ENCODE results near the gene TBPL1. TPM values are rescaled to one million over a fixed set of nuclear protein-coding genes. Genes with fewer than 3 reads are reported as not detected.
A peak's percentile ranks its signal among the peaks of the same experiment; 100 is the strongest.

Gene TBPL1
- total RNA-seq, 4 donors from 2014 or later, result 4.4 to 30.6 (median 19.7) TPM

- no peak overlapping the region for H3K27ac ChIP-seq
- no peak overlapping the region for H3K4me3 ChIP-seq
- H3K9me3 ChIP-seq, result no peaks in the 10 kb centered on the region
- intact Hi-C loops (cut with DNase I; ENCODE audit: low total_unique reads), result no loop called here
- no peaks in the 10 kb centered on the region for H3K27me3 ChIP-seq
- no peaks in the 10 kb centered on the region for H3K4me1 ChIP-seq
- TF ChIP-seq POLR2A (IDR thresholded peaks at IDR 0.05), result no peak
- TF ChIP-seq, protein P1, sequence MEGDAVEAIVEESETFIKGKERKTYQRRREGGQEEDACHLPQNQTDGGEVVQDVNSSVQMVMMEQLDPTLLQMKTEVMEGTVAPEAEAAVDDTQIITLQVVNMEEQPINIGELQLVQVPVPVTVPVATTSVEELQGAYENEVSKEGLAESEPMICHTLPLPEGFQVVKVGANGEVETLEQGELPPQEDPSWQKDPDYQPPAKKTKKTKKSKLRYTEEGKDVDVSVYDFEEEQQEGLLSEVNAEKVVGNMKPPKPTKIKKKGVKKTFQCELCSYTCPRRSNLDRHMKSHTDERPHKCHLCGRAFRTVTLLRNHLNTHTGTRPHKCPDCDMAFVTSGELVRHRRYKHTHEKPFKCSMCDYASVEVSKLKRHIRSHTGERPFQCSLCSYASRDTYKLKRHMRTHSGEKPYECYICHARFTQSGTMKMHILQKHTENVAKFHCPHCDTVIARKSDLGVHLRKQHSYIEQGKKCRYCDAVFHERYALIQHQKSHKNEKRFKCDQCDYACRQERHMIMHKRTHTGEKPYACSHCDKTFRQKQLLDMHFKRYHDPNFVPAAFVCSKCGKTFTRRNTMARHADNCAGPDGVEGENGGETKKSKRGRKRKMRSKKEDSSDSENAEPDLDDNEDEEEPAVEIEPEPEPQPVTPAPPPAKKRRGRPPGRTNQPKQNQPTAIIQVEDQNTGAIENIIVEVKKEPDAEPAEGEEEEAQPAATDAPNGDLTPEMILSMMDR (IDR thresholded peaks at IDR 0.05), result no peak
- no peaks in the 10 kb centered on the region for H3K36me3 ChIP-seq
- DNase-seq, result no peak
These were observed 62.9 kb downstream of the TBPL1 start for GRCh38 chr6:134015719-134016557.

DNA sequence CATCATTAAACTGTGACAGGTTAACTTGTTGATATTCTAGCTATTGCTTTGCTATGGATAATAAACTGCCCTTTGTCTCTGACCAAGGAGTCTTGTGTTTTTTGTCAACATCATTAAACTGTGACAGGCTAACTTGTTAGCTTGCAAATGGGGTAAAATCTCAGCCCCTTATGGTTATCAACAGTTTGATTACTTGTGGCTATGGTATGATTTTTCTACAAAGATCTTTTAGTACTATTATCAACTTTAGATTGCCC, 63.5 kb downstream of the TBPL1 start:
- Histone ChIP-seq H3K4me3 (no peak overlapping the region), H3K27me3 (no peaks in the 10 kb centered on the region), H3K27ac (no peak overlapping the region), H3K36me3 (no peaks in the 10 kb centered on the region), H3K9me3 (no peaks in the 10 kb centered on the region), H3K4me1 (peaks cover 0 to 3% of the 10 kb centered on the region in 2 donors)
- no peak for DNase-seq
- intact Hi-C loops (cut with DNase I; ENCODE audit: low total_unique reads), result no loop called here
- no peak for TF ChIP-seq POLR2A (IDR thresholded peaks at IDR 0.05)
- TF ChIP-seq, protein P1 (IDR thresholded peaks at IDR 0.05), result no peak

DNA sequence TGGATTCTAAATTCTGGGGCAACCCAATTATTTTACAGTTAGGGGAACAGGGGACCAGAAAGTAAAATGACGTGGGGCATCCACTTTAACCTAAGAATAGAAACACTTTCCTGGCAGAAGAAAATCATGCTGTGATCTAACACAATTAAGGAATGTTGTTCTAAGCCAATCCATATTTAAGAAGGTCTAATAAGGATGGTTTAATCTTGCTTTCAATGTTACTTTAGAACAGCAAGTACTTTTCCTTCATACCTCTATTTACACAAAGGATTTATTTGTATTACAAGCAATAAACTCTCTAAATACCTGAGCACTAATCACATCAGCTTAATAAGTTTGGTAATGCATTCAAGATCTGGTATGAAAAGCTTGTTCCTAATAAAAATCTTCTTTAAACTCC, 67.0 kb downstream of the TBPL1 start:
- DNase-seq, result no peak
- Histone ChIP-seq H3K4me1 (peaks cover 0 to 3% of the 10 kb centered on the region in 2 donors), H3K9me3 (no peaks in the 10 kb centered on the region), H3K27me3 (no peaks in the 10 kb centered on the region), H3K27ac (peak overlapping the region in 1 of 2 donors; percentile 70), H3K4me3 (no peak overlapping the region), H3K36me3 (no peaks in the 10 kb centered on the region)
- no peak for TF ChIP-seq POLR2A (IDR thresholded peaks at IDR 0.05)
- TF ChIP-seq, protein P1 (IDR thresholded peaks at IDR 0.05), result no peak
- intact Hi-C loops (cut with DNase I; ENCODE audit: low total_unique reads), result no loop called here

GRCh38 chr6:134020543-134020942, 67.5 kb downstream of the TBPL1 start:
- H3K4me3 ChIP-seq, result no peak overlapping the region
- no peaks in the 10 kb centered on the region for H3K9me3 ChIP-seq
- TF ChIP-seq, protein P1 (IDR thresholded peaks at IDR 0.05), result no peak
- TF ChIP-seq POLR2A (IDR thresholded peaks at IDR 0.05), result no peak
- H3K4me1 ChIP-seq, result peaks cover 0 to 3% of the 10 kb centered on the region in 2 donors
- intact Hi-C loops (cut with DNase I; ENCODE audit: low total_unique reads), result no loop called here
- H3K36me3 ChIP-seq, result no peaks in the 10 kb centered on the region
- no peaks in the 10 kb centered on the region for H3K27me3 ChIP-seq
- DNase-seq, result no peak
- peak overlapping the region; percentile 33 to 70 for H3K27ac ChIP-seq

DNA sequence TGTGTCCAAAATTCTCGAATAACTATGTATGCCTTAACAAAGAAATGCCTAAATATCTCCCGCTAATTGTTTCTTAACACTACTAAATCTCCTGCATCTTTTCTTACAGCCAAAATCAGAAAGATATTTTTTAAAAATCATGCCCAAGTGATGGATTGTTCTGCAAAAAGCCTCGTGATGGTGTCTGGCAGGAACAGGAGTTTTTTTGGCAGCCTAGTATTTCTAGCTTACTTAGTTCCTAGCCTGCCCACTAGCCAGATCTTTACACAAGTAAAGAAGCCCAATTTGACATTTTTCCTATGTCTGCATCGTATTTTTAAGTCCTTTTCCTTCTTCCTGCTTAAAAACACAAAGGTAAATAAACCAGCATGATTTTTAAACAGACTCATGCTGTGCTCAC, 67.9 kb downstream of the TBPL1 start:
- H3K36me3 ChIP-seq, result no peaks in the 10 kb centered on the region
- no peaks in the 10 kb centered on the region for H3K9me3 ChIP-seq
- peaks cover 0 to 3% of the 10 kb centered on the region in 2 donors for H3K4me1 ChIP-seq
- DNase-seq, result no peak
- H3K4me3 ChIP-seq, result no peak overlapping the region
- no peaks in the 10 kb centered on the region for H3K27me3 ChIP-seq
- no peak for TF ChIP-seq POLR2A (IDR thresholded peaks at IDR 0.05)
- TF ChIP-seq, protein P1 (IDR thresholded peaks at IDR 0.05), result no peak
- intact Hi-C loops (cut with DNase I; ENCODE audit: low total_unique reads), result no loop called here
- peak overlapping the region; percentile 33 to 70 for H3K27ac ChIP-seq

Measured in uterus (tissue), 4 donors.